ENCODE results near the gene ZNF74.

- no peak for TF ChIP-seq POLR2AphosphoS5 (IDR thresholded peaks at IDR 0.05; ENCODE audit: low read depth, low read length)
- TF ChIP-seq POLR2A (IDR thresholded peaks at IDR 0.05; ENCODE audit: low read depth, low read length), result no peak
- TF ChIP-seq TAF1 (IDR thresholded peaks at IDR 0.05; ENCODE audit: borderline replicate concordance, low read depth, low read length), result no peak
Measured at GRCh38 chr22:20425566-20426258, 31.8 kb downstream of the ZNF74 start.

Measured in GM12892 (cell line).